ENCODE measurements around the gene PIK3CA. TPM values are rescaled to one million over a fixed set of nuclear protein-coding genes. Genes with fewer than 3 reads are reported as not detected.

The PIK3CA gene
- total RNA-seq, 1 experiment from 2014 or later: 19.8 TPM

DNA sequence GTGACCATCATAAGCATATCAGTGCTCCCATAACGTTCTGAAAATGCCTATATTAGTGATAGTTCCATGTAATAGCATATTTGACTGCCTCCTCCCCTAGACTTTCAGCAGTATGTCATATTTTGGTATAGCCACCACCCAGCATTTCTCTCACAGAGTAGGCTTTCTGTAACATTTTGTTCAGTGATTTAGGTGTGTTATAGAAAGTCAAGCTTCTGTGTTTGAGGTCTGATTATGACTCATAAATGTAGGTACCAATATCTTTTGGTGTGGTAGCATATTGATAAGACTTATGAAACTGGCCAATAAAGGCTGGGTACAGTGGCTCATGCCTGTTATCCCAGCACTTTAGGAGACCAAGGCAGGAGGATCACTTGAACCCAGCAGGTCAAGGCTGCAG, 42.3 kb upstream of the PIK3CA start:
- H3K9me3 ChIP-seq (ENCODE audit: low read depth, low read length, poor library complexity, severe bottlenecking): no peaks in the 10 kb centered on the region
- intact Hi-C loops (cut with micrococcal nuclease; ENCODE audit: unreplicated experiment): loop anchor here (2.0 kb wide), 1 partner anchor 213 kb away; no protein-coding TSS in a partner anchor
- H3K4me1 ChIP-seq (ENCODE audit: insufficient read depth, low read length, poor library complexity, severe bottlenecking): no peaks in the 10 kb centered on the region
- ChIA-PET POLR2A (ENCODE audit: low non-redundant PET) (interaction anchor here (0.7 kb wide), 1 partner anchor 13 kb away, joined by 3 read pairs; no protein-coding TSS in a partner anchor), CTCF (no interaction called here)
- no peak overlapping the region for H3K4me3 ChIP-seq (ENCODE audit: low read depth, low read length, poor library complexity, severe bottlenecking)
- no peaks in the 10 kb centered on the region for H3K36me3 ChIP-seq (ENCODE audit: insufficient read depth, low read length, poor library complexity, severe bottlenecking)
- BruUV-seq (replicated peaks): no TSS peak
- no peak for DNase-seq (ENCODE audit: low spot score)
- H3K27me3 ChIP-seq (replicated peaks; ENCODE audit: insufficient read depth, low read depth, low read length, poor library complexity): no peaks in the 10 kb centered on the region
- no peak overlapping the region for H3K27ac ChIP-seq (ENCODE audit: low read depth, low read length, poor library complexity, severe bottlenecking)
- TF ChIP-seq, protein P1, sequence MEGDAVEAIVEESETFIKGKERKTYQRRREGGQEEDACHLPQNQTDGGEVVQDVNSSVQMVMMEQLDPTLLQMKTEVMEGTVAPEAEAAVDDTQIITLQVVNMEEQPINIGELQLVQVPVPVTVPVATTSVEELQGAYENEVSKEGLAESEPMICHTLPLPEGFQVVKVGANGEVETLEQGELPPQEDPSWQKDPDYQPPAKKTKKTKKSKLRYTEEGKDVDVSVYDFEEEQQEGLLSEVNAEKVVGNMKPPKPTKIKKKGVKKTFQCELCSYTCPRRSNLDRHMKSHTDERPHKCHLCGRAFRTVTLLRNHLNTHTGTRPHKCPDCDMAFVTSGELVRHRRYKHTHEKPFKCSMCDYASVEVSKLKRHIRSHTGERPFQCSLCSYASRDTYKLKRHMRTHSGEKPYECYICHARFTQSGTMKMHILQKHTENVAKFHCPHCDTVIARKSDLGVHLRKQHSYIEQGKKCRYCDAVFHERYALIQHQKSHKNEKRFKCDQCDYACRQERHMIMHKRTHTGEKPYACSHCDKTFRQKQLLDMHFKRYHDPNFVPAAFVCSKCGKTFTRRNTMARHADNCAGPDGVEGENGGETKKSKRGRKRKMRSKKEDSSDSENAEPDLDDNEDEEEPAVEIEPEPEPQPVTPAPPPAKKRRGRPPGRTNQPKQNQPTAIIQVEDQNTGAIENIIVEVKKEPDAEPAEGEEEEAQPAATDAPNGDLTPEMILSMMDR (conservative IDR thresholded peaks at IDR 0.05; ENCODE audit: low read depth, low read length): no peak
- no peak for TF ChIP-seq EZH2 (IDR thresholded peaks at IDR 0.05; ENCODE audit: borderline replicate concordance, low read depth, low read length, poor library complexity, severe bottlenecking)

DNA sequence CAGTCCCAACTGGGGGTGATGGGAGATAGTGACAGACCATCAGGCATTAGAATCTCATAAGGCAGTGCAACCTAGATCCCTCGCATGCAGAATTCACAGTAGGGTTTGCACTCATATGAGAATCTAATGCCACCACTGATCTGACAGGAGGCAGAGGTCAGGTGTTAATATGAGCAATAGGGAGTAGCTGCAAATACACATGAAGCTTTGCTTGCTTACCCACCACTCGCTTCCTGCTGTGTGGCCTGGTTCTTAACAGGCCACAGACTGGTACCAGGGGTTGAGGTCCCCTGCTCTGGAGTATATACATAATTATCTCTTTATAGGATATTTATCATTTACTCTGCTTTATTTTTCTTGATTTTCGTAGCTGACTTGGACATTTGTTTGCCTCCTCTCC, 40.5 kb upstream of the PIK3CA start:
- intact Hi-C loops (cut with micrococcal nuclease; ENCODE audit: unreplicated experiment): no loop called here
- no peaks in the 10 kb centered on the region for H3K27me3 ChIP-seq (replicated peaks; ENCODE audit: insufficient read depth, low read depth, low read length, poor library complexity)
- no peaks in the 10 kb centered on the region for H3K4me1 ChIP-seq (ENCODE audit: insufficient read depth, low read length, poor library complexity, severe bottlenecking)
- H3K9me3 ChIP-seq (ENCODE audit: low read depth, low read length, poor library complexity, severe bottlenecking): no peaks in the 10 kb centered on the region
- no peak for DNase-seq (ENCODE audit: low spot score)
- ChIA-PET CTCF (no interaction called here), POLR2A (ENCODE audit: low non-redundant PET) (interaction anchor here (0.6 kb wide), 1 partner anchor 521 kb away, joined by 14 read pairs; no protein-coding TSS in a partner anchor)
- H3K36me3 ChIP-seq (ENCODE audit: insufficient read depth, low read length, poor library complexity, severe bottlenecking): no peaks in the 10 kb centered on the region
- no peak overlapping the region for H3K4me3 ChIP-seq (ENCODE audit: low read depth, low read length, poor library complexity, severe bottlenecking)
- BruUV-seq (replicated peaks): no TSS peak
- TF ChIP-seq, protein P1 (conservative IDR thresholded peaks at IDR 0.05; ENCODE audit: low read depth, low read length): no peak
- no peak for TF ChIP-seq EZH2 (IDR thresholded peaks at IDR 0.05; ENCODE audit: borderline replicate concordance, low read depth, low read length, poor library complexity, severe bottlenecking)
- H3K27ac ChIP-seq (ENCODE audit: low read depth, low read length, poor library complexity, severe bottlenecking): no peak overlapping the region

DNA sequence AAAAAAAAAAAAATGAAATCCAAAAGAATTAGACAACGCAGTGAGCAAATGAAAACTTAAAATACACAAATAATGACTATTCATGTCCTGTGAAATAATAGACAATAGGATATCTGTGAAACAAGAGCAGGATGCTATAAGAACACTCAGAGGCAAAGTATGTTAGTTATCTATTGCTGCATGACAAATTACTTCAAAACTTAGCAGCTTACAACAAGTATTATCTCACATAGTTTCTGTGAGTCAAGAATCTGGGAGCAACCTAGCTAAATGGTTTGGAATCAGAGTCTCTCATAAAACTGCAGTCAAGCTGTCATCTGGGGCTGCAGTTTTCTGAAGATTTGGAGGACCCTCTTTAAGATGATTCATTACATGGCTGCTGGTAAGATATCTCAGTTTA, 40.1 kb upstream of the PIK3CA start:
- no peaks in the 10 kb centered on the region for H3K27me3 ChIP-seq (replicated peaks; ENCODE audit: insufficient read depth, low read depth, low read length, poor library complexity)
- H3K36me3 ChIP-seq (ENCODE audit: insufficient read depth, low read length, poor library complexity, severe bottlenecking): no peaks in the 10 kb centered on the region
- H3K9me3 ChIP-seq (ENCODE audit: low read depth, low read length, poor library complexity, severe bottlenecking): no peaks in the 10 kb centered on the region
- intact Hi-C loops (cut with micrococcal nuclease; ENCODE audit: unreplicated experiment): no loop called here
- no peak for DNase-seq (ENCODE audit: low spot score)
- H3K27ac ChIP-seq (ENCODE audit: low read depth, low read length, poor library complexity, severe bottlenecking): no peak overlapping the region
- POLR2A ChIA-PET (ENCODE audit: low non-redundant PET): interaction anchor here (0.6 kb wide), 1 partner anchor 521 kb away, joined by 14 read pairs; no protein-coding TSS in a partner anchor
- no peak overlapping the region for H3K4me3 ChIP-seq (ENCODE audit: low read depth, low read length, poor library complexity, severe bottlenecking)
- no peaks in the 10 kb centered on the region for H3K4me1 ChIP-seq (ENCODE audit: insufficient read depth, low read length, poor library complexity, severe bottlenecking)
- BruUV-seq (replicated peaks): no TSS peak
- TF ChIP-seq, protein P1 (conservative IDR thresholded peaks at IDR 0.05; ENCODE audit: low read depth, low read length): no peak
- TF ChIP-seq EZH2 (IDR thresholded peaks at IDR 0.05; ENCODE audit: borderline replicate concordance, low read depth, low read length, poor library complexity, severe bottlenecking): no peak
- CTCF ChIA-PET: no interaction called here

Measured in A673 (cell line).